Duodenal mucosa (tissue), 2 donors: ENCODE measurements around the gene RNF183.

Source experiments
- H3K27ac ChIP-seq: one replicate; pipeline ENCODE4 v1.7.0; 2013; ENCODE audit warnings: low read depth, low read length
- H3K27me3 ChIP-seq, 2 donors: one replicate each; pipeline ENCODE4 v1.7.0; 2013; ENCODE audit warnings: low read length in 2 of 2, control low read depth in 1 of 2; ENCODE audit not compliant: insufficient read depth in 2 of 2, control insufficient read depth in 1 of 2
- H3K36me3 ChIP-seq, 2 donors: one replicate each; pipeline ENCODE4 v1.7.0; 2013; ENCODE audit warnings: low read length in 2 of 2, control low read depth in 1 of 2; ENCODE audit not compliant: insufficient read depth in 2 of 2, control insufficient read depth in 1 of 2
- H3K4me1 ChIP-seq, 2 donors: one replicate each; pipeline ENCODE4 v1.7.0; 2013; ENCODE audit warnings: low read length in 2 of 2, control low read depth in 1 of 2; ENCODE audit not compliant: insufficient read depth in 2 of 2, control insufficient read depth in 1 of 2
- H3K4me3 ChIP-seq, 2 donors: one replicate each; pipeline ENCODE4 v1.7.0; 2013; ENCODE audit warnings: low read length in 2 of 2, low read depth in 1 of 2
- H3K9ac ChIP-seq, 2 donors: one replicate each; pipeline ENCODE4 v1.7.0; 2013; ENCODE audit warnings: low read length in 2 of 2, low read depth in 1 of 2
- H3K9me3 ChIP-seq, 2 donors: one replicate each; pipeline ENCODE4 v1.7.0; 2013; ENCODE audit warnings: low read length in 2 of 2, control low read depth in 1 of 2; ENCODE audit not compliant: control insufficient read depth in 1 of 2

The RNF183 gene

DNA sequence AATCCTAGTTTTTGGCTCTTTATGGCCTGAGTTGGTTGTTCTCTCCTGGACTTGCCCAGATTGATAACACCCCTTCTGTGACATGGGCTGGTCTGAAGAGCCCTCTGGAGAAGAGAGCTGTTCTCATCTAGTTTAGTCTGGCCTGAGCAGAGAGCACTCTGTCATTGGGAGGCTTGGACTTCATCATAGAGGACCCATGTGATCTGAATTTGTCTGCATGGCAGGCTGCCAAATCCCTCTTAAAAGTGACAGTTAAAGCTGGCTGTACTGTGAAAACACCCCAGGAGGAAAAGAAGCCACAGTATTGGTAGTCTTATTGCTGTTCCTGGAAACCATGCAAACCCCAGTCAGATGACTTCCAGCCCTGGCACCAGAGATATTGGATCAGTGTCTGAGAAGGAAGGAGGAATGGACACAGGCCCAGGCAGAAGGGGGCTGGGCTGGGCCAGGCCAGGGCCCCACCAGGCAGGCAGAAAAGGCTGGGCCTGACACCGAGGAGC lies 40.6 kb upstream of the RNF183 start:
- Histone ChIP-seq H3K9ac (no peak overlapping the region), H3K27ac (no peak overlapping the region), H3K4me1 (peaks cover 20 to 29% of the 10 kb centered on the region in 2 donors)

DNA sequence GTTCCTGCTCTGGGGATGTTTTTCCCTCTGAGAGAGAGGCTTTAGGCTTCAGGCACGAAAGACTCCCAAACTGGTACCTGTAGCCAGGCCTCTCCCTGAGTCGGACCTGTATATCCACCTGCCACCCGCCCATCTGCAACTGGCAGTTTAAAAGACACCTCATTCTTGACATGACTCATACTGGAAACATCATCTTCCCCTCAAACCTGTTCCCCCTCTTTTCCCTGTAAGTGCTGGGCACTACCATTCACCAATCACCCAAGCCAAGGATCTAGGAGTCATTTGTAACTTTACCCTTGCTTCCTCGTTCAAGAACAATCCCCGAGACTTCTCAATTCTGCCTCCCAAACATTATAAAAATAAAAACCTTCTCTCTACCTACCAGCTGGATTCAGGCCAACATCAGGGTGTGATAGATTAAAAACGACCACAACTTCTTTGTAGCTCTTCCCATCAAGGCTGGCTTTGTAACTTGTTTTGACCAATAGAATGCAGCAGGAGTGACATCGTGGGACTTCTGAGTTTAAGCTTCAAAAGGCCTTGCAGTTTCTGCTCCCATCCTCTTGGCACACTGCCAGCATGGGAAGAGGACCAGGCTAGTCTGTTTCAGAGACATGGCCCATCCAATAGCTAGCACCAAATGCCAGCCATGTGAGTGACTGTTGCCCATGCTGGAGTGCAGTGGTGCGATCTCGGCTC lies 38.7 kb upstream of the RNF183 start:
- Histone ChIP-seq H3K9me3 (no peaks in the 10 kb centered on the region), H3K27me3 (no peaks in the 10 kb centered on the region), H3K4me1 (peaks cover 13 to 22% of the 10 kb centered on the region in 2 donors), H3K27ac (no peak overlapping the region), H3K4me3 (no peak overlapping the region), H3K9ac (no peak overlapping the region), H3K36me3 (no peaks in the 10 kb centered on the region)

More for the DNA sequence above, 40.6 kb upstream of the RNF183 start:
- H3K9me3 ChIP-seq, result no peaks in the 10 kb centered on the region
- no peaks in the 10 kb centered on the region for H3K27me3 ChIP-seq
- H3K36me3 ChIP-seq, result no peaks in the 10 kb centered on the region
- H3K4me3 ChIP-seq, result no peak overlapping the region

DNA sequence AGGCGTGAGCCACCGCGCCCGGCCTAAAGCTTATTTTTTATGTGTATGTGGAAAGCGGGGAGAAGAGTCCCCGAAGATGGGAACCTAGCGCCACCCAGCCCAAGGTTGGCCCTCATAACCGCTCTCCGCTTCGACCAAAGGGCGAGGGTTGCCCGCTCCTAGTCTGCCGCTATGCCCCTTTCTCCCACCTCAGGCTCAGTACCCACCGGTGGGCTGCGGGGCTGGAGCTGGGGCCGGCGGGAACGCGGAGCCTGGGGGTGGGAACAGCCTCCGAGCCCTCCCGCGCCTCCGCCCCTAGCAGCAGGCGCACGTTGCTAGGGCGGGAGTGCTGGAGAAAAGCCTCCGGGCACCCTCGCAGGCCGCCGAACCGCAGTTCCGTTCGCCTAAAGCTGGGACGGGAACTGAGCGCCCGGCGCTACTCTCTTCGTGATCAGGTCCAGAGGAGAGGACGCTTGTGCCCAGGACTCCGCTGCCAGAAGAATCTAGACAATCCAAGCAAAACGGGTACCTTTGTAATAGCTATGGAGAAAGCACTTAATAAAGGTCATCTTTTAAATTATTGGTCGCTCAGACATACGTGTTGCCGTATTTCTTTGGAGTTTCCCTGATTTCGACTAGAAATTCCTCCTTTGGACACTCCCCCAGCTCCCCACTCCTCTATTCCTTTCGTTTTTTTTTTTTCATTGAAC lies 37.0 kb upstream of the RNF183 start, which contains the start of gene WDR31:
WDR31 (minus strand) TSS at position 265 of the 689 bp plus-strand sequence. CDS start 8,253 bp downstream, outside the sequence.
- Histone ChIP-seq H3K9ac (peak within 1 kb of the TSS; percentile 38 to 68), H3K9me3 (no peaks in the 10 kb centered on the region), H3K4me3 (peak within 1 kb of the TSS; percentile 80 to 83), H3K27me3 (no peaks in the 10 kb centered on the region), H3K4me1 (peaks cover 7 to 15% of the 10 kb centered on the region in 2 donors), H3K36me3 (no peaks in the 10 kb centered on the region), H3K27ac (no peak within 1 kb of the TSS)

DNA sequence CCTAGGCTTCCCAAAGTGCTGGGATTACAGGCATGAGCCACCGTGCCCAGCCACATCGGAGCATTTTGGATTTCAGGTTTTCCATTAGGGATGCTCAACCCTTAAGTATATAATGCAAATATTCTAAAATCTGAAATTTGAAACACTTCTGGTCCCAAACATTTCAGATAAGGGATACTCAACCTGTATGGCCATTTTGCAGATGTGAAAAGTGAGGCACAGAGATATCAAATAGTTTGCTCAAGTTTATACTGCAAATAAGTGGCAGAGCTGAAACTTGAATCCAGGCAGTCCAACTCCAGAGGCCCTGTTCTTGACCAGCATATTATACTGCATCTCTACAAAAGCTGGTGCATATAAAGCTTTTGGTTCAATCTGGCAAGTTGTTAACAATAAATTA lies 34.5 kb upstream of the RNF183 start:
- Histone ChIP-seq H3K27me3 (no peaks in the 10 kb centered on the region), H3K9me3 (no peaks in the 10 kb centered on the region), H3K9ac (no peak overlapping the region), H3K4me1 (peaks cover 5 to 12% of the 10 kb centered on the region in 2 donors), H3K36me3 (no peaks in the 10 kb centered on the region), H3K4me3 (no peak overlapping the region), H3K27ac (no peak overlapping the region)

DNA sequence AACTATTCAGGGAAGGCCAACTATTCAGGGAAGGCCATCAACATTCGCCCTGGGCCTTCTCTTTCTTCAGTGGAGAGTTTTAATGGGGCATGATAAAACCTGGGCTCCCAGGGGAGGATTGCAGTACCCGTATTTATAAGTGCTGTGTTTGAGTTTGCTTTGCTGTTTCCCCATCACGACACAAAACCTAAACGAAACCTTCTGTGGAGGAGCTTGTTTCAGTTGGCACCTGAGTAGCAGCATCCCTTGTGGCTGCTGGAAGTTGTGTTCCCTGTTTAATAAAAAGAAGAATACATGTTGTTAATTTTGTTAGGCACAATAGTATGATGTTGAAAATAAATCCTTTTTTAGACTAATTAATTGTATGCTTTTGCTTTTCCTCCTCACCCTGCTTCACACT lies 28.6 kb upstream of the RNF183 start:
- Histone ChIP-seq H3K4me3 (no peak overlapping the region), H3K9ac (no peak overlapping the region), H3K27me3 (no peaks in the 10 kb centered on the region), H3K9me3 (no peaks in the 10 kb centered on the region), H3K4me1 (peaks cover 0 to 10% of the 10 kb centered on the region in 2 donors), H3K27ac (no peak overlapping the region), H3K36me3 (peaks cover 0 to 4% of the 10 kb centered on the region in 2 donors)

DNA sequence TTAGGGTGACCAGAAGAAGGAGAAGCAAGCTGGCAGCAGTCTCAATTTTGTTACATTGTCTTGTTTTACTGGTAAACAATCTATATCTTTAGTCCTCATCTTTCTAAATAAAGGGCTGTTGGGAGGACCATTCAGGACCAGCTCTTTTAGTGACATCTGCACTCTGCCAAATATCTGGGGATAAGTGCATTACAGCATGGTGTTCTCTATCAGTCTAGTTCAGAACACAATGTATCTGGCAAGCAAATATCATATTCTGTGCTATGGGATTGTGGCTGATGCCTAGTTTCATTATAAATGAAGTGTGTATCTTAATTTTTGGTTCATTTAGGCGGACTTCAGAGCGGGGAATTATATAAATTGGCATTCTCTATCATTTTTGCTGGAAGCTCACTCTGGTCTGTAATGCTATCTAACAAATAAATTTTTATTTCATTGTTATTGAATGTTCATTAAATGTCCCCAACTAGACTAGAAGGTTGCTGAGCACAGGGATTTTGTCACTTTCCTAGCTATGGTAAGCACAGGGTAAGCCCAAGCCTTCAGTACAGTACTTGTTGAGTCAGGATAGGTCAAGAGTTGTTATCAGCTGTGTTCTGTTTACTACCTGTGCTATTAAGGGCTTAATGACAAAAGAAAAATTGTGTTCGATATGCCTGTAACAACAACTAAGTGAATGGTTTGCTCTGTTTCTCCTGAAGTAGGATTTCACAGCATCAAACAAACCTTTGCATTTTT lies 25.0 kb upstream of the RNF183 start:
- peaks cover 0 to 4% of the 10 kb centered on the region in 2 donors for H3K36me3 ChIP-seq
- no peak overlapping the region for H3K9ac ChIP-seq
- no peak overlapping the region for H3K27ac ChIP-seq
- peaks cover 0 to 10% of the 10 kb centered on the region in 2 donors for H3K4me1 ChIP-seq
- no peaks in the 10 kb centered on the region for H3K27me3 ChIP-seq
- H3K4me3 ChIP-seq, result no peak overlapping the region
- H3K9me3 ChIP-seq, result no peaks in the 10 kb centered on the region

DNA sequence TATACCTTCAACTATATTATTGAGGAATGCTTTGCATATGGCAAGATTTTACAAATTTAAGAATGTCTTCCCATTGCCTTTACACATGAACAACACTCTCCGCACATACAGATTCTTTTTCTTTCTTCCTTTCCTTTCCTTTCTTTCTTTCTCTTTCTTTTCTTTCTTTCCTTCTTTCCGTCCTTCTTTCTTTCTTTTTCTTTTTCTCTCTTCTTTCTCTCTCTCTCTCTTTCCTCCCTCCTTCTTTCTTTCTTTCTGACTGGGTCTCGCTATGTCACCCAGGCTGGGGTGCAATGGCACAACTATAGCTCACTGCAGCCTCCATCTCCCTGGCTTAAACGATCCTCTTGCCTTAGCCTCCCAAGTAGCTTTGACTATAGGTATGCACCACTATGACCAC lies 23.1 kb upstream of the RNF183 start:
- Histone ChIP-seq H3K4me1 (peaks cover 0 to 10% of the 10 kb centered on the region in 2 donors), H3K27ac (no peak overlapping the region), H3K9me3 (no peaks in the 10 kb centered on the region), H3K36me3 (no peaks in the 10 kb centered on the region), H3K9ac (no peak overlapping the region), H3K27me3 (no peaks in the 10 kb centered on the region), H3K4me3 (no peak overlapping the region)

DNA sequence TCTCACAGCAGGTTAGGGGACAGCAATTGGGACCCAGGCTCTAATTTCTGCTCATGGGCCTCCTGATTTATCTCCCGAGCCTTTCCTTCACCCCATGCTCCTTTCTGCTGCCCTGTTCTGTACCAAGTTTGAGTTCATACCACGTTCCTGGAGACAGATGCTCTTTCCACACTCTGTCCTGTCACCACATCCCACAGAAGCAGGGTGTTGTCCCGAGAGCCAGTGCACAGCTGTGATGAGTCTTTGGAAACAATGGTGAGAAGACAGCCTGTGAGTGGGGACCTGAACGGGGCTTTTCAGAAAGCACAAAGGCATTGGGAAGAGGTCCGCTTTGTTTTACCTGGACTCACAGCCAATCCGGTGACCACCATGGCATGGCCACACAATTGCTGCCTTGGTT lies 19.5 kb upstream of the RNF183 start:
- H3K4me1 ChIP-seq, result no peaks in the 10 kb centered on the region
- no peaks in the 10 kb centered on the region for H3K9me3 ChIP-seq
- no peak overlapping the region for H3K4me3 ChIP-seq
- no peak overlapping the region for H3K9ac ChIP-seq
- H3K36me3 ChIP-seq, result no peaks in the 10 kb centered on the region
- H3K27me3 ChIP-seq, result no peaks in the 10 kb centered on the region
- H3K27ac ChIP-seq, result no peak overlapping the region

DNA sequence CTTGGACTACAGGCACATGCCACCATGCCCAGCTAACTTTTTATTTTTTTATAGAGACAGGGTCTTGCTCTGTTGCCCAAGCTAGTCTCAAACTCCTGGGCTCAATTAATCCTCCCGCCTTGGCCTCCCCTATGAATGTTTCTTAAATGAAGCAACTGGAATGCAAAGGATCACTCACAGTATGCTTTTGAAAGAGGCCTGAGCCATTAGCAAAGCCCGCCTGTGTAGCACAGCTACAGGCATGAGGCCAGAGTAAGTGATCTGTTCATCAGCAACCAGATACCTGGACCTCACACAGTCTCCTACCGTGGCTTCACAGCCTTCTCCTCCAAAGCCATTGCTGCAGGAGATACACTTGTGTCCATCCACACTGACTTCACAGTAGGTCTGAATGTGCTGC lies 16.9 kb upstream of the RNF183 start:
- Histone ChIP-seq H3K4me1 (no peaks in the 10 kb centered on the region), H3K27ac (no peak overlapping the region), H3K27me3 (no peaks in the 10 kb centered on the region), H3K4me3 (no peak overlapping the region), H3K36me3 (no peaks in the 10 kb centered on the region), H3K9ac (no peak overlapping the region), H3K9me3 (no peaks in the 10 kb centered on the region)

DNA sequence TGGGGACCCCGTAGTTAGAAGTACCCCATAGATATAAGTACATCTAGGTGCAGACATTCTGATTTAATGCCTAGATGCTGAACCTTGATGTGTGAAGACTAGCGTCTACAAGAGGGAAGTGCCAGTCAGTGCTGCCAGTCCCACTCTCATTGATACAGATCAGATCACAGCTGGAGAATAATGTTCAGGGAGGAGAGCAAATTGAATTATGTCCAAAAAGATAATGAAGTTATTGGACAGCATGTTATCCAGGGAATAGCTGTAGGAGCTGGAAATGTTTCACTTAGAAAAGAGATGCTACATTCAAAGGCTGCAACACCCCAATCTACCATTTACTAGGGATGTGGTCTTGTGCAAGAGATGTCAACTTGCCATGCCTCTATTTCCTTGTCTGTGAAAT lies 15.9 kb upstream of the RNF183 start:
- no peaks in the 10 kb centered on the region for H3K27me3 ChIP-seq
- H3K4me1 ChIP-seq, result no peaks in the 10 kb centered on the region
- no peaks in the 10 kb centered on the region for H3K36me3 ChIP-seq
- H3K9ac ChIP-seq, result no peak overlapping the region
- no peaks in the 10 kb centered on the region for H3K9me3 ChIP-seq
- no peak overlapping the region for H3K27ac ChIP-seq
- no peak overlapping the region for H3K4me3 ChIP-seq
